ENCODE results near the gene SVBP.
"Not testable (repeated sequence)": the region's sequence is repeated elsewhere in the genome, so short reads cannot be mapped to it uniquely, and the experiment has no call there.

The SVBP gene

DNA sequence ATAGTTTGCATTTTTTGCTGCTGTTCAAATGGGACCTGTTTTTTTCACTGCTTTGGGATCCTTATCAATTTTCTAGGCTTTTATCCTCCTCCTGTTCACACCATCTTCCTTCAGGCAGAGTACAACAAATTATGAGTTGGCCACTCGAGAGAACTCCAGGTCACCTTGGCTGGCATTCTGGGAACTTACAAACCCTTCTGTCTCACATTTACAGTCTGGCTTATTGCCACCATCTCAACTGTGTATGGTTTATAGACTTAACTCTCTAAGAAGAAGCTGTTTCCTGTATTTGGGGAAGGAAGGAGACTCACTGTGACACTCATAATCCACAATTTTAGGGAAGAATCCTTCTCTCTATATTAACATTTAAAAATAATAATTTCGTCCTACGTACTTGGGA is 23.8 kb upstream of the SVBP start:
- DNase-seq, result no peak

DNA sequence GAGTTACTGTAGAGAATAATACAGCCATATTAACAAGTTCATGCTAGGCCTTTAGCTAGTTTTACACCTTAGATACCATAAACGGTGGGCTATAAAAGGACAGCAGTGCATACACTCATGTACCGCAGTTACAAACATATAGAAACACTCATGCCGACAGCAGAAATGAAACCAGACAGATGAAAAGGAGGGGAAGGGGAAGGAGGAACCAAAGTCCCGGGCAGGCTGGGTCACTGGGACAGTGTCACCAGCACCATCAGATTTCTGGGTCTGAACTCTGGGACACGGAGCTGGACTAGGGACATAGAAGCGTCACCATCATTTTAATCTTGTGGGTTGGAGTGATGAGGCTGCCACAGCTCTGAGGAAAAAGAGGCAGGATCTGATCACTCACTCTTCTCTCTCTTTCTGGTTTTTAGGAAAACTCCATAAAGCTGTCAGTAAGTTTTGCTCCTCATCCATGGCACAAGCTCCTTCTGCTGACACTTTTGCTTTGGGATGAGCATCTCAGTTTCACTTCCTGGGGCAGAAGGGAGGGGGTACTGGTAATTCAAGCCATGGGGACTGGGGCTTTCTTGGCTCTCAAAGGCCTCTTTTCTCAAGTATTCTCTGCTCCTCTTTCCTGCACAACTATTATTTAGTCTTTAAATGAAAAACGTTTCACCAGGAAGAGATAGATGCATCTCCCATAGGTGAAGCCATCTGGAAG is 21.4 kb upstream of the SVBP start:
- no peak for DNase-seq

DNA sequence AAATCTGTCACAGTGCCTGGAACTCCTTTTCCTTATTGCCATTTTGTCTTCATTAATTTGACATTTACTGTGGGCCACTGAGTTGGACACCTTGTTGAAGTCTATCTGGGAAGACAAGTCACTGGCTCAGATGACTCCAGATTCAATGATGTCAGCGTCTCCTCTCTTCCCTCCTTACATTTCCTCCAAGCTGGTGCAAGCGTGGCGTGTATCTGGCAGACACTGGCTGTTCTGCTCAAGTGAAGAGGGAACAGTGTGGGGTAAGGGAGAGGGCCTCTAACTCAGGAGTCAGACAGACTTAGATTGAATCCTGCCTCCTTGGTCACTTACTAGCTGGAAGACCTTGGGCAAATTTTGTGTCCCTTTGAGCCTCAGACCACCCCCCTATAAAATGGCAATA is 20.5 kb upstream of the SVBP start:
- no peak for DNase-seq

DNA sequence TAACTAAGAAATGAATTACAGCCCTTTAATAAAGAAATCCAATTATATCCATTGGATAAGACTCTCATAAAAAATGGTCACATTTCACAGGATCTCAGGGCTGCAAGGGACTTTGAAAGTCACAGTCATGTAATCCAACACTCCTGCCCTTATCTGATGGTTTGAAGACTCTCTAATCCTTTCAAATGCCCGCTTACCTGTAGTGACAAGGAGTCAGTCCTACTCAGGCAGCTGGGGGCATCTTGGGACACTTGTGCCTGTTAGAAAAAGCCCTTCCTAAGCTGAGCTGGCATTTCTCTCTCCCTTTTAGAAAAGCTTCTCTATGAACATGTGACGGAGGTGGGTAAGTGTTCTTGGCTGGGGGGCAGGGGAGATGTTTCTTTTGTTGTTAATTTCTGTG is 18.2 kb upstream of the SVBP start:
- DNase-seq, result no peak

DNA sequence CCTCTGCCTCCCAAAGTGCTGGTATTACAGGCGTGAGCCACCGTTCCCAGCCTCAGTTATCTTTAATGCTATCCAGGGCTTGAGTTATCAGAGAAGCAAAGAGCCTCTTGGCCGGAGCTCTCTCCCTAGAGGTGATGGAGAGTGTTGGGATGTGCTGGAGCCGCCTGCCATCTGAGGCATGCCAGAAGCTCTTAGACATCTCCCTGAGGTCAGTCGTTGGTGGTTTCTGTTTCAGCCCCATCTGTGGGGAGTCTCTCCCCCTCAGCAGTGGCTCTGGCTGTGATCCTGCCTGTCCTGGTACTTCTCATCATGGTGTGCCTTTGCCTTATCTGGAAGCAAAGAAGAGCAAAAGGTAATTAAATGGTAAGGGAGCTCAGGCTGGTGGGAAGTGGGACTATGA is 17.6 kb upstream of the SVBP start:
- DNase-seq, result no peak

DNA sequence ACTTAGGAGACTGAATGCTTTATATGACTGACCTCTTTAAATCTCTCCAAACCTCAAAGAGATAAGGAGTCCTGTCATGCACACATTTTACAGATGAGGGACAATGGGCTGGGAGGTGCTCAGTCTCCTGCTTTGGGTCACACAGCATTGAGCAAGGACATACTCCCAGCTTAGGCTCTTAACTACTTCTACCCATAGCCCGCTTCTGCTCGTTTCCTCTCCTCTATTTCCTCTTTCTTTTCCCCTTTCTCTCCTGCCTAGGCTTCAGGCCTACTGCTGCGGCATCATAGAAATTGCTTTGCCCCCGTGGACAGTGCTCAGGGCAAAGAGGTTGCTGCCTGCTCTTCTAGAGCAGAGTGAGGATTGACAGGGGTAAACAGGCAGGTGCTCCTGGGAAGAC is 16.8 kb upstream of the SVBP start:
- DNase-seq, result peak; percentile 14

DNA sequence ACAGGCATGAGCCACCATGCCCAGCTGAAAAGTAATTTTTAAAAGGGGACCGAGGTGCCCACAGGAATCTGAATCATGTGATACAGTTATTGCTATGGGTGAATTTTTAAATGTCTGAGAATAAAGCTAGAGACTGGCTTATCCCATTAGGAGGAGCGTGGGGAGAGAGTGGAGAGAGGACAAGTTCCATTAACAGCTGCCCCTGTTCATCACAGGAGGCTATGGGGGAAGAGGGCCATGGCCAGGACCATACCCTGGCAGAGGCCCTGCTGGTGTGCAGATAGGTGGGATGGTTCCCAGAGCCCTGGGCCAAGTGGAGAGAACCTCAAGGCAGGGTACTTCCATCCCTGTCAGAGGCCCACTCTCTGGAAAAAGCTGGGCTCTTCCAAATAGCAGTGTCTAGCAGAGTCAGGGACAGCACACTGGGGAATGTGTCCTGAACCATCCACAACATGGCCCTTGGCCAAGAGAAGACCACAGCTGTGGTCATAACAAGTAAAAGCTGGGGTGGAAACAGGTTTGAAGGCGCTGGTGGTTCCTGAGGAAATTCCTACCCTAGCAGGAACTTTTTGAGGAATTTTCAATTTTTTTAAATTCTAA is 15.5 kb upstream of the SVBP start:
- no peak for DNase-seq

DNA sequence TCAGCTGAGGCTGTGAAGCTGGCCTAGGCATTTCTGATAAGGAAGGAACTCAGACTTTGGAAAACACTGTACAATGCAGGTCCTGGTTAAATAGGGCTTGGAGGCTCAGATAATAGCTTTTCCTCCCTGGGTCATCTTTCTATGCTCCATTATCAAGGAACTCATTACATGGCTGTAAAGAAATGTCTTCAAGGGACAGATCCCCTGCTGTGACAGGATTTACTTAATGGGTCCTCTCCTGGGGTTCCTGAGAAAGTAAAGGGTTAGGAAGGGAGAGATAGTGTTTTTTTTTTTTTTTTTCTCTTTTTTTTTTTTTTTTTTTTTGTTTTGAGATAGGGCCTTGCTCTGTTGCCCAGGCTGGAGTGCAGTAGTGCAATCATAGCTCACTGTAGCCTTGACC is 14.1 kb upstream of the SVBP start:
- DNase-seq, result no peak

DNA sequence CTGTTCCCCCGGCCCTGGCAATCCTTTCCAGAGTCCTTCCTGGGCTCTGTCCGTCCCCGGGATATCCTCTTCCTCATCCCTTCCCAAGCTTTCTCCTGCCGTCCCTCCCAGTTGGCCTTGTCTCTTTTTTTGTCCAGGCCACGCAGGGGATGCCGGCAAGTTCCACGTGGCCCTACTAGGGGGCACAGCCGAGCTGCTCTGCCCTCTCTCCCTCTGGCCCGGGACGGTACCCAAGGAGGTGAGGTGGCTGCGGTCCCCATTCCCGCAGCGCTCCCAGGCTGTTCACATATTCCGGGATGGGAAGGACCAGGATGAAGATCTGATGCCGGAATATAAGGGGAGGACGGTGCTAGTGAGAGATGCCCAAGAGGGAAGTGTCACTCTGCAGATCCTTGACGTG is 13.4 kb upstream of the SVBP start:
- no peak for DNase-seq

DNA sequence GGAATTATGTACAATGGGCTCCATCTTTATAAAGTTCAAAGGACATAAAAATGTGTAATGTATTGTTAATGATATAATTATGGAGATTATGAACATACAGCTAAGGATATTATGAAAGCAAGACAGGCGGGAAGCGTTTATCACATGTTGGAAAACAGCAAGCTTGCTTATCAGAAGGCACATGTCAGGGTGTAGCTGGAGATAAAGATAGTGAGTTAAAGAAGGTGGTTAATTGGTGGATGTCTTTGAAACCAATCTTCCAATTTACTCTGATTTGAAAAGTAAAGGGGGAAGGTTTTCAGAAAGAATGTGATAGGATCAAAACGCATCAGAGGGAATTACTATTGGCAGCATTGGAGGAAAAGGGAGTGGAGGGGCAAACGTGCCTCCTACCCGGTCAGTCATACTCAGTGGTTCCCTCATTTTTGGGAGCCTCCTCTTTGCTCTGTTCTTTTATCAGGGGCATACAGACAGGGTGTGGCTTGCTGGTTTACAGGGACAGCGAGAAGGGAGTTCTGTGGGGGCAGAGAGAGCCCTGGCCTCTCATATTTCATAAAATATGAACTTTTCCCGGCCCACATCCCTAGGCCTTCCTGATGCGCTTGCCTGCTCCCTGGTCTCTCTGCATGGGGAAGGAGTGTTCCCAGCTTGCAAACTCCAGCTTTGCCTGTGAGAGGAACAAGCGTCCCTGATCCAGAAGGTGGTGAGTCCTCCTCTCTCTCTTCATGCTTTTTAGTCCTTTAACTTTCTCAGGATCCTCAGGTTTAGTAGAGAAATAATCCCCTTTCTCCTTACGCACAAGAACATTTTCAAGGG is 8.0 kb upstream of the SVBP start:
- DNase-seq, result peak; percentile 96

DNA sequence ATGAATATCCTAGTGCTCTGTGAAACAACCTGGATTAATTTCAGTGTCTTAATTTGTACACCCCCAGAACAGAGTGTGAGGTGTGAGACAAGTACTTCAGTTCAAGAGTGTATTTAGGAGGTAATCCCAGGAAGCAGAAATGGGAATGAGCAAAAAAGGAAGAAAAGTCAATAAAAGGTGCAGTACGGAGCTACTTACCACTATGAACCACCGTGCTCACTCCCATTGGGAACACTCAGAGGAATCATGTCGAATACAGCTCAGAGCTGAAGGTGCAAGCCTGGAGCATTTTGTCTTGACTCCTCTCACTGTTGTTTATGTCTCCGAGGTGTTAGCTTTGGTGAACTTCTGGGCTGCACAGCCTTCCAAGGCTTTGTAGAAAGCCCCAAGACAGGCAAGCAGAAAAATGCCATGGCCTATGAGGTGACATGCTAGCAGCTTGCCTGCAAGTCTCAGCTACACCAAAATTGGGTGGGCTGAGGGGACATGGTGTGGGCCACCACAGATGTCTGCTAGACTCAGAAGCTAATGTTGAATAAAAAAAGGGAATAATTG is 7.4 kb upstream of the SVBP start:
- DNase-seq, result no peak

DNA sequence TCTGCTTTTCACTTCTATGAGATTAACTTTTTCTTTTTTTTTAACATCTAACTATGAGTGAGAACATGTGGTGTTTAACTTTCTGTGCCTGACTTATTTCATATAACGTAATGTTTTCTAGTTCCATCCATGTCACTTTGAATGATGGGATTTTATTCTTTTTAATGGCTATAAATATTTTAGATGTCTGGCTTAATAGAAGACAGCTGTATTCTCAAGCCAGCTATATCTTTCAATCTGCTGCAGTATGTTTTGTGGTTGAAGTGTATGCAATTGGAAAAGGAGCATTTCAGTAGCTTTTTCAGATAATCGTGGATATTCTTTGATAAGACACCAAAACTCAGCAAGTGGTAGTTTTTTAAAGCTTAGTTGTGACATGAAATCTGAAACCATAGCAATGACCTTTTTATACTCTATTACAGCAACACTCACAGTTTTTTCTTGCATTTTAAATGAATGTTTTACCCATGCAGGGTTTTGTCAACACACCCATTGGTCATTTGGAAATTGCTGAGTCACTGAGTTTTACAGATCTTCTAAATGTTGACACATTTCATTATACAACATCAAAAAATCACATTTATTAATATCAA is 5.7 kb upstream of the SVBP start:
- peak; percentile 79 for DNase-seq

DNA sequence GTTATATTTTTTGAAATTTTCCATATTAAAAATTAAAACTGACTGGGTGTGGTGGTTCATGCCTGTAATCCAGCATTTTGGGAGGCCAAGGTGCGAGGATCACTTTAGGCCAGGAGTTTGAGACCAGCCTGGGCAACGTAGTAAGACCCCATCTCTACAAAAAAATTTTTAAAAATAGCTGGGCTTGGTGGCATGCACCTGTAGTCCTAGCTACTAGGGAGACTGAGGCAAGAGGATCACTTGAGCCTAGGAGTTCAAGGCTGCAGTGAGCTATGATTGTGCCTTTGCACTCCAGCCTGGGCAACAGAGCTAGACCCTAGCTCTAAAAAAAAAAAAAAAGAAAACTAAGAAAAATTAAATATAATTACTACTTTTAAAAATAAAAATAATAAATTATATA is 4.5 kb upstream of the SVBP start:
- no peak for DNase-seq

DNA sequence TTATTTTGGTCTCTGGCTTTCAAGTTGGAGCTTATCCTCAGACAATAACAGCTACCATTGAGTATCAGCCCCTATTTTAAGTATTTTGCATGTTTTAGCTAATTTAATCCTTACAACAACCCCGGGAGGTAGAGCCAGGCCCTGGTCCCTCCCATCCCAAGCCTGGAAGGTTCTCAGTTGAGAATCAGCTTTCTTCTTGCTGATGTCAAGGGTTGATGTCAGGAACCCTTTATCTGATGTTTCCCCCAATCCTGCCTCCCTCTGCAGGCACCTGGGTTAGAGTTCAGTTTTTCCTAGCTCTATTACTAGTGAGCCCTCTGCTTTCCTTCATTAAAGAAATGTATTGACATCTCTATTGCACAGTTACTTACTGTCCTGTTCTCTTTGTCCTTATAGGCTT is 3.6 kb upstream of the SVBP start:
- DNase-seq, result no peak

DNA sequence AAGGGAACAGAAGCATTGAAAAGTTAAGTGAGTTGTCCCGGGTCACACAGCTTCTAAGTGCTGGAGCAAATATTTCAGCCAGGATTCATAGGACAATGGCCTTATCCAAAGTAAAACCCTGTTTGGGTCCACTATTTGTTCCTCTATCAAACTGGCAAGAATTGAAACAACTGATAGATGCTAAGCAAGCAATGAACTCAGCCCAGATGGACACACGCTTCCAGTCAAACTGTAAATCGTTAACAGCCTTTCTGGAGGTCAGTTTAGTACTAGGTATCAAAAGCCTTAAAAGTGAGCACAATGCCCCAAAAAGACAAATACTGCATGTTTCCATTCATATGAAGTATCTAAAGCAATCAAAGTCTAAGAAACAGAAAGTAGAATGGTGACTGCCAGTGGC is 779 bp upstream of the SVBP start:
- DNase-seq, result peak; percentile 50

DNA sequence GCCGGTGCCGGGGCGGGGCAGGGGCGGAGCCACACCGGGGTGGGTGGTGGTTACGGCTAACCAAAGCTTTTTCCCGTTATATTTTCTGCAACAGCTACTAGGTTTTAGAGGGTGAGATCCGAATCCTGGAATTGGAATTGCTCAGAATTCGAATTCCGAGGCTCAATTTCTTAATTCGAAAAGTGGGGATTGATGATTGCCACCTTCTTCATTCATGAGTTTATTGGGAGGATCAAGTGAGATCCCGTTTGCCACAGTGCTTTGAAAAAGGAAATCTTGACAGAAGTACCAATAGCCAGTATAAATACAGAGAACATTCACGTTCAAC is 207 bp upstream of the SVBP start:
- DNase-seq, result no peak

DNA sequence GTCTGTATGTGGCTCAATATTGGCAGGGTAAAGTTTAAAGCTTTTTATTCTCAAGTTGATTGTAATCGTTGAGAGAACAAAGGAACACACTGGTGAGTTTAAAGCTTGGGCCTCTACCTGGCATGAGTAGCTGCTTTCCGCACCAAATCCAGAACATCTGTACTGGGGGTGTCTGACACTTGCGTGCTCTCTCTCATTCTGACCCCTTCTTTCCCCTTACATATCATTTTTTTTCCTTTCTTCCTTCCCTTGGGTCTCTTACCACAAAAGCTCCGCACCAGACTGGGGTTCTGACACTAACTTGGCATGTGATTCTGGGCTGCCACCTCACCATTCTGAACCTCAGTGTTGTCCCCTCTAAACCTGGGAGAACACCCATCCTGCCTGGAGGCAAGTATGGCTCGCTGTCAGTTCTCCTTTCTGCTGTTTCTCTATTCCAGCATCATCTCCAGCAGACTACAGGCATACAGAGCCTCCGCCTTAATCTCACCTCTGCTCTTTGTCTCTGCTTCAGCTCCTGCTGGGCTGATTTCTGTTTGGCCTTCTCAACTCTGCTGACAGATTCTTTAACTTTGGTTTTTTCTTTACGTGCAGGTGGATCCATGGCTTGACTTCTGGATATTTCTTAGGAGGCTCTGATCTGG is 1.1 kb downstream of the SVBP start:
- DNase-seq, result peak; percentile 62

DNA sequence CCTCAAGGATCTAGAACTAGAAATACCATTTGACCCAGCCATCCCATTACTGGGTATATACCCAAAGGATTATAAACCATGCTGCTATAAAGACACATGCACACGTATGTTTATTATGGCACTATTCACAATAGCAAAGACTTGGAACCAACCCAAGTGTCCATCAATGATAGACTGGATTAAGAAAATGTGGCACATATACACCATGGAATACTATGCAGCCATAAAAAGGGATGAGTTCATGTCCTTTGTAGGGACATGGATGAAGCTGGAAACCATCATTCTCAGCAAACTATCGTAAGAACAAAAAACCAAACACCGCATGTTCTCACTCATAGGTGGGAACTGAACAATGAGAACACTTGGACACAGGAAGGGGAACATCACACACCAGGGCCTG is 2.4 kb downstream of the SVBP start:
- not testable (repeated sequence) for DNase-seq

DNA sequence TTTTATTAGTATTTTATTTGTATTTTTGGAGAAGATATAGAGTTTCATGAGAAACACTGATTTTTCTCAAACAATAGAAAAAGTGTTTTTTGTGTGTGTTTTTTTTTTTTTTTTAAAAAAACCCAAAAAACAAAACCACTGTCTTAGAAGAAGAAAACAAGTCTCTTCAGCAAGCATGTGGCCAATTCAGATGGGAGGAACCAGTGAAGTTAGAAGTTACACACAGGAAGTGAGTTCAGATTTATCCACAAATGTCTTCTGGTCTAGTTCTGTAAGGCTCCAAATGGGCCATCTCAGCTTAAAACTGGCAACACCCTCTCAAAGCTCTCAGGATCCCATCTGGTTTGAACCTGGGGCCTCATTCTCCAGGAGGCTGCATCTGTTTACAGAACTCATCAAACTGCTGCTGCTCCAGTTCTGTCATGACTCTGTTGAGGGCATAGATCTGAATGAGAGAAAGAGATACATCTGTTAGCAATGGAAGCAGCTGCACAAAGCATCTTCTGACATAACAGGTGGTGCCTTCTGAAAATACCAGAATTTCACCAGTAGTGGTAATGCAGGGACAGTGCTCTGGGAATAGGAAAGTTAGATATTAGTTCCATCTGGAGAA is 10.0 kb downstream of the SVBP start:
- DNase-seq, result no peak

DNA sequence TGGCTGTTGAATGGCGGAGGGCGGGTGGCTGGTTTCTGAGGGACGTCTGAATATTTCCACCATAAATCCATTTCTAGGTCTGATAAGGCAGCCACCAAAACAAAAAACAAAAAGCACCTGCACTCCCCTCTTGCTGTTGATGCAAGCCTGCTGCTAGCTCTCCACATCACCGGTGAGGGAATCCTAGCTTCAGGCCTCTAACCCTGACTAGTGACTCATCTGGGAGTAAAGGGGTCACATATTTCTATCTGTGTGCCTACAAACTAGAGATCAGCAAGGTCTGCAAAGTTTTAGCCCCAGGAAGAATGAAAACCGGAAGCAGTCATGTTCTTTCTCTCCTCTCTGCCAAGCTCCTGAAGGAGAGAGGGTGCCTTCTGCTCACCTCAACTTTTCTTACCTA is 10.6 kb downstream of the SVBP start:
- DNase-seq, result no peak

DNA sequence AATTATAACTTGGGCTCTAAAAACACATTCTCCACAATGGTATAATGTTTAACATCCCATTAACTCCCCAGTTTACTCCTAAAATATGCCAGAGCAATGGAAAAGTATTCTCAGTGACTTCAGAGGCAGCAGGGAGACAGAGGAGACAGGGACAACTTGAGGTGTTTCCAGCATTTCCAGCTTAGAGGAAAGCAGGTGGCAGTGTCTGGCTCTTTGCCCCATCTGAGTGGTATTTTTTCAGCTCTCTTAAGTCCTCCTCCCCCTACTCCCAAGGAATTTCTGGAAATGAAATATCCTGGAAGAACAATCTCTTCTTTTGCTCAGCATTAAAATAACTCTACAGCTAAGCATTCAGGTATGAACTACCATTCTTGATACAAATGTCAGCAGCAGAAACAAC is 11.0 kb downstream of the SVBP start:
- no peak for DNase-seq

DNA sequence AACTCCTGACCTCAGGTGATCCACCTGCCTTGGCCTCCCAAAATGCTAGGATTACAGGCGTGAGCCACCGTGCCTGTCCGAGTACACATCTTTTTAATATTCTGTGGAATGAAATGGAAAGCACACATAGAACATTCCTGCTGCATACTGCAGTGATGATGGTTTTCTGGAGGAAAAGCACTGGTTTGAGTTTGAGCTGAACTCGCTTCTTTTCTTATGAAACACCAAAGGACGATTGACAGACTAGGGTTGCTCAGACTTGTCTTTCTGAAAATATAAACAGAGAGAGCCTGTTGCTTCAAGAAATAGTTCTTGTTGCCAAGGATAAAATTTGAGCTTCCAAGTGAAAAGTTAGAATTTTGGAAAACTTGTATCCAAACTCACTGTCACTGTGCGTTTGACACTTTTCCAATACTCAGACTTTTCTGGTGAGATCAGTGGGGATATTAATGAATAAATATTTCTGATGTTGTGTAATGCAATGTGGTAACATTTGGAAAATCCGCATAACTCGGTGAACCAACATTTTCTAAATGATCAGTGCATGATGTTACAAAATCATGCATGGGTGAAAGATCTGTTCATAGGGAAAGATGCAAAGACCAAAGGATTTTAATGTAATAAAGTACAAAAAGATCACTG is 15.2 kb downstream of the SVBP start:
- DNase-seq, result no peak

Data from OCI-M1 (cell line).